Dermis microvascular lymphatic vessel endothelial cell (primary cell): ENCODE data around the gene GH1. TPM values are rescaled to one million over a fixed set of nuclear protein-coding genes. Genes with fewer than 3 reads are reported as not detected.
A peak's percentile ranks its signal among the peaks of the same experiment; 100 is the strongest.
"Not testable (repeated sequence)": the region's sequence is repeated elsewhere in the genome, so short reads cannot be mapped to it uniquely, and the experiment has no call there.

Source experiments
- DNase-seq, 2 donors: peaks; one replicate each; pipeline versions ENCODE4 v3.0.0 to v3.0.0-alpha.2; 2010; ENCODE audit warnings: low read depth in 2 of 2
- total RNA-seq: library from RNA; depleted of rRNA; stranded (reverse); fragments of >200 nt; gene quantifications from 2 replicates; pipeline ENCODE4 v1.2.1, GENCODE V29; 2014

GH1 gene
- total RNA-seq, 1 donor from 2014 or later: not detected

DNA sequence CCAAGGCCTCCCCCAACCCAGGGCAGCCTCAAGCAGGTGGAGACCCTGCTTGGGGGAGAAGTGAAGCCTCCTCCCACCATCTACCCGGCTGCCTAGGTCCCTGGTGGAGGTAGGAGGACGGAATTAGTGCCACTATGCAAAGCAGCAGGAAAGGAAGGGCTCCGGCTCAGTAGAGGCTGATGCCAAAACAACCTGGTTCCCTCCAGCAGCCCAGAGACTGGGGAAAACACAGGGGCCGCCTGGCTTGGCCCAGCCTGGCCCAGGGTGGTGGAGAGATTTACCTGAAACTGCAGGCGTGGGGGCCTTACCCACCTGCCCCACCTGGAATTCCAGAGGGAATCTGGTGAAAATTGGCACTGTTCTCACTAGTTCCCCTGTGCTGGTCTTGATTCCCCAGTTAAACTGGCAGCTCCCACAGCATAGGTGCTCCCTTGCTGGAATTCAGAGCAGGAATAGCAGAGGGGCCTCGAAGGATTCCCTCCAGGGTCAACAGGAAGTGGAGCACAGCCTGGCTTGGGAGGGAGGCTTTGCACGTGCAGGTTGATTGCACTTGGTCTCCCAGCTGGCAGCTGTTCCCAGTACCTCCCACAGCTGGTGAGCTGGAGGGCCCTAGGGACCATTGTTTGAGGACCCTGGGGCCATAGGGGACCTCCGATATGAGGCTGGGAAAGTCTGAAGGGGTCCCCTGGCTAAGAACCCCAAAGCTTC, 9.0 kb upstream of the GH1 start:
- no peak for DNase-seq

GRCh38 chr17:63926164-63926563, 7.5 kb upstream of the GH1 start:
- DNase-seq: no peak

GRCh38 chr17:63925615-63926014, 7.0 kb upstream of the GH1 start:
- no peak for DNase-seq

DNA sequence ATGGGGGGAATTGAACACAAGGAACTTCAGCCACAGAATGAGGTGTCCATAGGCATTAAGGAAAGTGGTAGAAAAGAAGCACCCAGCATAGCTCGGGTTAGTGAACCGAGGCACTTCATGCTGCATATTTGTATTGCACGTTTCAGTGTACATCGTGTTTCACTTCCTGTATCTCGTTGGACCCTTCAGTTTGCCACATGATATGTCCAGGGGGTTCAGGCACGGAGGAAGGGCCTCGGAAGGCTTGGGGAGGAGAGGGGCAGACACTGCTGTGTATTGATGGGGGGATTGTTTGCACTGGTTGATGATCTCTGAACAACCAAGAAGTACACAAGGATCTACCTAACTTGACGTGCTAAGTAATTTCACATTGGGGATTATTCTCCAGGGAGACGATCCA, 3.8 kb upstream of the GH1 start:
- not testable (repeated sequence) for DNase-seq

GRCh38 chr17:63920779-63921178, 2.1 kb upstream of the GH1 start:
- DNase-seq: not testable (repeated sequence)

DNA sequence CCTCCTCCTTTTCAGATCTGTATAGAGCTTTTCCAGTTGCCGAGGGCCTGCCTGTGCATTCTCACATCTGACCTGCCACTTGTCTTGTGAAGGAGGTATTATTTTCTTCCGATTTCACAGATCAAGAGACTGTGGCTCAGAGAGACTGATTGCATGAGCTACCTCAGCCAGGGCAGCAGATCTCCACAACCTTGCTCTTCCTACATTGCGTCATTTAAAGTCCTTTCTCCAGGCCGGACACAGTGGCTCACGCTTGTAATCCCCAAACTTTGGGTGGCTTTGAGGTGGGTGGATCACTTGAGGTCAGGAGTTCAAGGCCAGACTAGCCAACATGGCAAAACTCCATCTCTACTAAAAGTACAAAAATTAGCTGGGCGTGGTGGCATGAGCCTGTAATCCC, 1.4 kb upstream of the GH1 start:
- not testable (repeated sequence) for DNase-seq

DNA sequence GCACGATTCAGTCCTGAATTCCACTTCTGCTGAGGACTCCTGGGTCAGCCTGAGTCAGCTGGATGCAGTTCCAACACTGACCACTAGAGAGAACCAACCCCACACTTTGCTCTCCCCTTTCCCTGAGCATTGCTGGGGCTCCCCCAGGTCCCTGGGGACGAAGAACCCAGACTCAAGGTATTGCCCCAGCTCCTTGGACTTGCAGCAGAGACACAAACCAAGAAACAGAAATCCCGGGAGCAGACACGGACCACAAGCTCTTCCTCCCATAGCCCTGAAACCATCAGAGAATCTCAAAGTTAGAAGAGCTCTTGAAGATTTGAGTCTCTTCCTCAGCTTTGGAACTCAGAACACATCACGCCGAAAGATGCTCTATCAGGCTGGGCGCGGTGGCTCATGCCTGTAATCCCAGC, 678 bp upstream of the GH1 start:
- DNase-seq: peak; percentile 36 to 57

DNA sequence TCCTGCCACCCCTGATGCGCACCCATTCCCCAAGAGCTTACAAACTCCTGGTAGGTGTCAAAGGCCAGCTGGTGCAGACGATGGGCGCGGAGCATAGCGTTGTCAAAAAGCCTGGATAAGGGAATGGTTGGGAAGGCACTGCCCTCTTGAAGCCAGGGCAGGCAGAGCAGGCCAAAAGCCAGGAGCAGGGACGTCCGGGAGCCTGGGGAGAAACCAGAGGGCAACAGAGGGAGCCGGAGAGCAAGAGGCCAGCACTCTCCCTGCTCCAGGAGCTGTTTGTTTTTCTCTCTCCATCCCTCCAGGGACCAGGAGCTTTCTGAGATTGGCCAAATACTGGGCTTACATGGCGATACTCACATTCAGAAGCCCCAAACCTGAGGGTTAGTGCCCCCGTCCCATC, 334 bp downstream of the GH1 start:
- DNase-seq: no peak

GRCh38 chr17:63917646-63918045, 993 bp downstream of the GH1 start:
- DNase-seq: no peak

- DNase-seq: not testable (repeated sequence)
Observed at GRCh38 chr17:63917206-63917605, 1.4 kb downstream of the GH1 start.

DNA sequence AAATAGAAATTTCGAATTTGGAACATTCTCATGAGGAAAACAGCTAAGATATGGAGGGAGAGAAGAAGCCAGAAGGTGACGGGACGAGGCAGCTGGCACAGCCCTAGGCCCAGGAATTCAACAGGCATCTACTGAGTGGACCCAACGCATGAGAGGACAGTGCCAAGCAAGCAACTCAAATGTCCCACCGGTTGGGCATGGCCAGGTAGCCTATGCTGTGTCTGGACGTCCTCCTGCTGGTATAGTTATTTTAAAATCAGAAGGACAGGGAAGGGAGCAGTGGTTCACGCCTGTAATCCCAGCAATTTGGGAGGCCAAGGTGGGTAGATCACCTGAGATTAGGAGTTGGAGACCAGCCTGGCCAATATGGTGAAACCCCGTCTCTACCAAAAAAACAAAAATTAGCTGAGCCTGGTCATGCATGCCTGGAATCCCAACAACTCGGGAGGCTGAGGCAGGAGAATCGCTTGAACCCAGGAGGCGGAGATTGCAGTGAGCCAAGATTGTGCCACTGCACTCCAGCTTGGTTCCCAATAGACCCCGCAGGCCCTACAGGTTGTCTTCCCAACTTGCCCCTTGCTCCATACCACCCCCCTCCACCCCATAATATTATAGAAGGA, 2.0 kb downstream of the GH1 start:
- DNase-seq: no peak

GRCh38 chr17:63915753-63916152, 2.9 kb downstream of the GH1 start:
- not testable (repeated sequence) for DNase-seq

GRCh38 chr17:63914471-63914870, 4.2 kb downstream of the GH1 start:
- DNase-seq: no peak

DNA sequence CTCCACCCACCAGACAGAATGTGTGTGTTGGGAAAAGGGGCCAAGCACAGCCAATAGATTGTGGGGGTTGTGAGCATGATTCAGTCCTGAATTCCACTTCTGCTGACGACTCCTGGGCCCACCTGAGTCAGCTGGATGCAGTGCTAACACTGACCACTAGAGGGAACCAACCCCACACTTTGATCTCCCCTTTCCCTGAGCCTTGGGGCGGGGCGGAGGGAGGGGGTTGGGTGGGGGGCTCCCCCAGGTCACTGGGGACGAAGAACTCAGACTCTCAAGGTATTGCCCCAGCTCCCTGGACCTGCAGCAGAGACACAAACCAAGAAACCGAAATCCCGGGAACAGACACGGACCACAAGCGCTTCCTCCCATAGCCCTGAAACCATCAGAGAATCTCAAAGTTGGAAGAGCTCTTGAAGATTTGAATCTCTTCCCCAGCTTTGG, 7.0 kb downstream of the GH1 start:
- DNase-seq: peak; percentile 1 to 31

- DNase-seq: no peak
Observed at GRCh38 chr17:63911041-63911635, 7.5 kb downstream of the GH1 start, which contains the start of gene CSHL1. Gene CSHL1 (minus strand): TSS chr17:63911258. CDS start chr17:63911196, 62 bp downstream.

DNA sequence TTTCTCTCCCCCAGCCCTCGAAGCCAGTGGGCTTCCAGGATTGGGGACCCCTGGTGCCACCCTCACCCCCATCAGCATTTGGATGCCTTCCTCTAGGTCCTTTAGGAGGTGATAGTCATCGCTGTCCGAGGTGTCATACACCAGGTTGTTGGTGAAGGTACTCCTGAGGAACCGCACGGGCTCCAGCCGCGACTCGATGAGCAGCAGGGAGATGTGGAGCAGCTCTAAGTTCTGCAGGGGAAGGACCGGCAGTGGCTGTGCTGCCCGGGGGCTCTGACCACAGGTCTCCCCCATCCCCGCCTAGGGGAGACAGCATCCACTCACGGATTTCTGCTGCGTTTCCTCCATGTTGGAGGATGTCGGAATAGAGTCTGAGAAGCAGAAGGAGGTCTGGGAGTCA, 8.5 kb downstream of the GH1 start:
- DNase-seq: no peak

DNA sequence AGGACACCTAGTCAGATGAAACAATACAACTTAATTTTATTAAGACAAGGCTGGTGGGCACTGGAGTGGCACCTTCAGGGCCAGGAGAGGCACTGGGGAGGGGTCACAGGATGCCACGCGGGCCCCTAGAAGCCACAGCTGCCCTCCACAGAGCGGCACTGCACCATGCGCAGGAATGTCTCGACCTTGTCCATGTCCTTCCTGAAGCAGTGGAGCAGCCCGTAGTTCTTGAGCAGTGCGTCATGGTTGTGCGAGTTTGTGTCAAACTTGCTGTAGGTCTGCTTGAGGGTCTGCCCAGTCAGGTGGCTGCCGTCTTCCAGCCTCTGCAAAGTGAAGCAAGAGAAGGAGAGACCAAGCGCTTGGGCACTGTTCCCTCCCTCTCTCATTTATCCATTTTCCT, 9.1 kb downstream of the GH1 start:
- not testable (repeated sequence) for DNase-seq

DNA sequence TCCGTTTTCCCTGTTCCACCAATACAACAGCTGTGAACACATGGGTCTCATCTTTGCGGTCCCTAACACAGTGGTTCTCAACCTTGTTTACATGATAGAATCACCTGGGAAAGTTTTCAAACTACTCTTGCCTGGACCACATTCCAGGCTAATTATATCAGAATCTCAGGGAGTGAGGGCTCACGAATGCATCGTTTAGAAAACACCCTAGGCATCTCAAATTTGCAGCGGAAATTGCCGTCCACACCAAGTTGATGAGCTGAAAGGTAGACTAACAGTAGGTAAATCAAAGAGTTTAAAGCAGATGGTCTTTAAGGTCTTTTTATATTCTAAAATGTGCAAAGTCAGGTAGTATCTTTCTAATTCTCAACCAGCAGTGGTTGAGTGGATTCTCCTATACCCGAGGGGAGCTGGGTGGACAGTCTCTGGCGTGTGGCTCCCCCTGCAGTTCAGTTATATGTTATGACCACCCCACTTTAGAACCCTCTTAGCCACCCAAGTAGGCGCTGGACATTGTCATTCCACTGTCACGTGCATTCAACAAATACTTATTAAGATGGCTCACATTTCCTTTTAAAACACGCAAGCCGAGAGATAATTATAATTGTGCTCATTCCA, 11.4 kb downstream of the GH1 start:
- peak; percentile 3 to 26 for DNase-seq

DNA sequence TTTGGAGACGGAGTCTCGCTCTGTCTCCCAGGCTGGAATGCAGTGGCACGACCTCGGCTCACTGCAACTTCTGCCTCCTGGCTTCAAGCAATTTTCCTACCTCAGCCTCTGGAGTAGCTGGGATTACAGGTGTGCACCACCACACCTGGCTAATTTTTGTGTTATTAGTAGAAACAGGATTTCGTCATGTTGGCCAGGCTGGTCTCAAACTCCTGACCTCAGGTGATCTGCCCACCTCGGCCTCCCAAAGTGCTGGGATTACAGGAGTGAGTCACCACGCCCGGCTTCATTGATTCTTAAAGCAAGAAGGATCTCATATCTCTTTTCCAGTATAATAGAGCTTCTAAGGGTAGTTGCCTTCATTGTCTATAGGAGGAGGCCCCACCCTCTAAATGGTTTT, 13.8 kb downstream of the GH1 start:
- not testable (repeated sequence) for DNase-seq

GRCh38 chr17:63903787-63904201, 14.8 kb downstream of the GH1 start:
- not testable (repeated sequence) for DNase-seq

DNA sequence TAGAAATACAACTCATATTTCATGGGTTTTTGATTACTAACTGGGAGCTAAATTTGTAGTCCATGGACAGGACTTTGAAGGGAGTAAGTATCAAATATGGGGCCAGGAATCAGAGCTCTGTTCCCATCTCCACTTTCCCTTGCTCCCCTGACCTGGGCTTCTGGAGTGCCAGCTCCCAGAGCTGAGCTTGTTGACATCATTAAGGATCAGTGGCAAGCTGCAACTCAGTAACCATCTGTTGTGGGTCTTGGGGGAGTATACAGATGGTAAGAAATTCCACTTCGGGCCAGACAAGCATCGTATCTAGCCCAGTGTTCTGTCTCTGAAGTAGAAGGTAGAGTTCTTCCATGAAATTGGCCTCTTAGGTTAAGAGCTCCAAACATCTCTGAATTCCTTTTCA, 16.7 kb downstream of the GH1 start:
- DNase-seq: not testable (repeated sequence)
